GM12864 (cell line): ENCODE data around the gene AK5.

ENCODE experiments used
- DNase-seq: peaks from one replicate; pipeline ENCODE4 v3.0.0-alpha.2; 2011; ENCODE audit warnings: low read depth
- H3K4me3 ChIP-seq: 2 replicates; pipeline ENCODE4 v1.5.1; 2011; ENCODE audit warnings: mild to moderate bottlenecking, low read depth, low read length, control low read depth
- CTCF ChIP-seq: IDR thresholded peaks from 2 replicates; pipeline ENCODE4 v1.5.1; 2011; ENCODE audit warnings: low read depth, mild to moderate bottlenecking, moderate library complexity, low read length, control low read depth, inconsistent platforms; ENCODE audit errors: missing control alignments

Gene AK5

GRCh38 chr1:77281491-77282186, at the start of gene AK5:
AK5 (plus strand) TSS chr1:77282019; CDS start chr1:77282314, 295 bp downstream.
- no peak for TF ChIP-seq CTCF
- peak within 1 kb of the TSS; percentile 29 for H3K4me3 ChIP-seq

GRCh38 chr1:77232829-77233228, 49.0 kb upstream of the AK5 start:
- H3K4me3 ChIP-seq: no peak overlapping the region
- DNase-seq: no peak
- TF ChIP-seq CTCF: no peak

More at GRCh38 chr1:77281491-77282186, at the start of gene AK5:
- DNase-seq: no peak

- no peak for TF ChIP-seq CTCF
- no peak overlapping the region for H3K4me3 ChIP-seq
- DNase-seq: no peak
Measured at GRCh38 chr1:77234096-77234495, 47.7 kb upstream of the AK5 start.

- DNase-seq: no peak
- no peak for TF ChIP-seq CTCF
- no peak overlapping the region for H3K4me3 ChIP-seq
Measured at GRCh38 chr1:77234943-77235342, 46.9 kb upstream of the AK5 start.

GRCh38 chr1:77238462-77238861, 43.4 kb upstream of the AK5 start:
- TF ChIP-seq CTCF: no peak
- H3K4me3 ChIP-seq: no peak overlapping the region
- no peak for DNase-seq

- DNase-seq: no peak
Measured at GRCh38 chr1:77239311-77239710, 42.5 kb upstream of the AK5 start.

More at GRCh38 chr1:77239311-77239710, 42.5 kb upstream of the AK5 start:
- no peak overlapping the region for H3K4me3 ChIP-seq
- no peak for TF ChIP-seq CTCF
